HG03571 (cell line): Measurements from ENCODE around the gene TSPAN11.

Source experiments
- ATAC-seq: cut with Tn5 transposase; IDR thresholded peaks from one replicate; pipeline ENCODE4 v1.9.1; 2021; ENCODE audit not compliant: unreplicated experiment

TSPAN11 gene

DNA sequence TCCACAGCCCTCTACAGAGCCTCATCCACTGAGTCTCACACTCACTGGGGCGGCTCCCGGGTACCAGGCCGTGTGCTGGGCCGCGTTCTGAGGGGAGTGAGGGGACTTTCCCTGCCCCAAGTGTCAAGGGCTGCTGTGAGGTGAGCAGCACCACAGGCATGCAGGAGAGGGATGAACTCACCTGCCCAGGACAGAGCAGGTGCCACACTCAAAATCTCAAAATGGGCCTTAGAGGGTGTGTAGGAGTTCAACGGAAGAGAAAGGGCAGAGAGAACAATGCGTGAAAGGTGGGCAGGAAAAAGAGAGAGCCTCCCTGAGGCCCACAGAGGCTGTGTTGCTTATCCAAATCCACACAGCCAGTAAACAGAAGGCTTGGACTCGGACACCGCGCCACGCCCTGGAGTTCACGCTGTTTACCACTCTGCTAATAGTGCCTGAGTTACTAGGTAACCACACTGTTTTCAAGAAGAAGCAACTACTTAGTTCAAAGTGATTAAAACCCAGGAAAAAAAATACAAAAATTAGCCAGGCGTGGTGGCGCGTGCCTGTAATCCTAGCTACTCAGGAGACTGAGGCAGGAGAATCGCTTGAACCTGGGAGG lies 32.7 kb downstream of the TSPAN11 start:
- ATAC-seq, result no peak

DNA sequence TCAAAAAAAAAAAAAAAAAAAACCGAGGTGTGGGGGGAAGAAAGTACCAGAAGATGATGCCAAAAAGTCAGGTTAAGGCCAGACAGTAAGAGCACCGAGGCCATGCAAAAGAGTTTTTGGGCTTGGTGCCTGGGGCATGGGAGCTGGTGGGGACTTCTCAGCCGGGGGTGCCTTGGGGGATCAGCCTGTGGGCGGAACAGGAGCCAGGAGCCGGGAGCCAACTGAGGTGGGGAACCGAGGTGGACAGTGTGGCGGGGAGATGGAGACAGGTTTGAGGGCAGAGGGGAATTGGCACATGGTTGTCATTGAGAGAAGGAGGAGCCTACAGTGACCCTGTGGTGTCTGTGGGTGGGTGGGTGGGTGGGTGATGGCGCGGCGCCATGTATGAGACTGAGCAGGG lies 33.2 kb downstream of the TSPAN11 start:
- no peak for ATAC-seq

DNA sequence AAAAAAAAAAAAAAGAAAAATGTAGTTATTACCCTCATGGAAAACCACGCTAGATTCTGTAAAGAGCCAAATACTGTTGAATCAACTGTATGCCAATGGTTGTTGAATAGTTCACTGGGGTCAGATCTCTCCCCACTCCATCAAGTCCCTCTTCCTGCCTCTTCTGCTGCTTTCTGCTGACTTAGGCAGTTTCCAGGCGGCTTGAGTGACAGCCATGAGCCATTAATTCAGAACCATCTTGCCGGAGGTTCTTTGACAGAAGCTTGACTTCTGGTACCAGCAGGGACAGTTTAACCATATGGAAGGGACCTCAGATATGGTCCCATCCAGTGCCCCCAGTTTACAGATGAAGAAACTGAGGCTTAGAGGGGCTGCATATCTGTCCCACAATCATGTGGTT lies 34.5 kb downstream of the TSPAN11 start:
- ATAC-seq, result no peak

DNA sequence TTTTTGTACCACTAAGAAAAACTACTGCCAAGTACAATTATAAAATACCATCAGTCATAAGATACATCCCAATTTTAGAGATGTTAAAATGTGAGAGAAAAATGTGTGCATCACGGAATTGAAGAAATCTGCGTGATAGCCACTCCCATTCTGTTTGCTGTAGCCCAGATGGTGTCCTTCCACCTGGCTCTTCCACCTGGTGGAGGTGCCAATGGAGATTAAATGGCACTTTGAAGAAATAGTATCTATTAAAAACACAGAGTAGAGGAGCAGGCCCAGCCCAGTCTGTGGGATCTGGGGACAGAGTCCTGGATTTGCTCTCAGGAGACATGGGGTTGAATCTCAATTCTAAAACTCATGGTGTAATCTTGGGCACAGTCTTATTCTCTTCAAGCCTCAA lies 35.5 kb downstream of the TSPAN11 start:
- ATAC-seq, result no peak

DNA sequence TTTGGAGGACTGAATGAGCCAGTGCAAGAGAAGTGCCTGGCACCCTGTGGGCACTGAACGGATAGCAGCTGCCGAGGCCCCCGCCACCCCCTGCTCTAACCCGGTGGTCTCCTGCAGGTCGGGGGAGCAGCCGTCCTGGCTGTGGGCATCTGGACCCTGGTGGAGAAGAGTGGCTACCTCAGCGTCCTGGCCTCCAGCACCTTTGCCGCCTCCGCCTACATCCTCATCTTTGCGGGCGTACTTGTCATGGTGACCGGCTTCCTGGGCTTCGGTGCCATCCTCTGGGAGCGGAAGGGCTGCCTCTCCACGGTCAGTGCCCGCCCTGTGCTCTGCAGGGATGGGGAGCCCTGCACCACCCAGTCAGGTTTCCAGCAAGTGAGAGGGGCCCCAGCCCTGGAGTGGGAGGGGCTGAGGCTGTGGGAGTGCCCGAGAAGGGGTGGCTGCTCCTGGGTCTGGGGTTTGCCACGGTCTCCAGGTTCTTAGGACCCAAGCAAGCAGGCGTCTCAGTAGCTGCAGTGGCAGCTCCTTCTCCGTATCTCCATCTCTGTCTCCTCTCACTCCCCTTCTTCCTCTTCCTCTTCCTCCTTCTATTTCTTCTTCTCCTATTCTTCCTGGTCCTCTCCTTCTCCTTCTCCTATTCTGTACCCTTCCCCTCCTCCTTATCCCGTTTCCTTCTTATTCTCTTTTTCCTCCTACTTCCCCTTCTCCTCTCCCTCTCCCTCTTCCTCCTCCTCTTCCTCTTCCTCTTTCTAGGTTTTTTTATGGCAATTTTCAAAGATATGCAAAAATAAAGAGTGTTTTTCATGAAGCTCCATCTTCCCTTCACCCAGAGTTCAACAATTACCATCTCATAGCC lies 37.4 kb downstream of the TSPAN11 start:
- no peak for ATAC-seq

DNA sequence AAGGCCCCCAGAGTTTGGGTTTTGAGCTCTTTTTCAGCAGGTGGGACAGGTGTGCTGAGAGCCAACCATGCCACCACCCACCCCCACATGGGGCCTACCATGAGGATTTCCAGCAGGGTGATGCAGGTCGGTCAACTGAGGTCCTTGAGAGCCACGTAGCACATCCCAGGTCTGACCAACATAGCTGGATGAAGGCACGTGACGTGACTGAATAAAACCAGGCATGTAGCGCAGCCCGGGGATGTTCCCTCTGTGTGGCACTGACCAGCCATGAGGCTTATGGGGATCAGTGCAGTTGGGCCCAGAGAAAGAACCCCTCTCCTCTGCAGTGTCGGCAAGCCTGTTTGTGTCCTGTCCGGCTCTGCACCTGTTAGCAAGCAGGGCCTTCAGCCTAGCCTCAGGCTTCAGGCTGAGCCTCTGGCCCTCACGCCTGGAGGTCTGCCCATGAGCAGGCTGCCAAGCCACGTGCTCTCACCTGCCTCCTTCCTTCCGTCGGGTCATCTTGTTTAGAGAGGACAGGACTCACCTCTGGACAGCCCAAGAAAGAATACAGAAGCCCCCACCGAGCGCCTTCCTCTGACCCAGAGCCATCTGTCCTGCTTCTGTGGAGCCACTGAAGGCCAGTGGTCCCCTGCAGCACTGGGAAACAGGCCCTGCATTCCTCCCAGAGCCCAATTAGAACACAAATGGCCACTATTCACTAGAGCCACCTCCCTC lies 38.5 kb downstream of the TSPAN11 start:
- no peak for ATAC-seq

DNA sequence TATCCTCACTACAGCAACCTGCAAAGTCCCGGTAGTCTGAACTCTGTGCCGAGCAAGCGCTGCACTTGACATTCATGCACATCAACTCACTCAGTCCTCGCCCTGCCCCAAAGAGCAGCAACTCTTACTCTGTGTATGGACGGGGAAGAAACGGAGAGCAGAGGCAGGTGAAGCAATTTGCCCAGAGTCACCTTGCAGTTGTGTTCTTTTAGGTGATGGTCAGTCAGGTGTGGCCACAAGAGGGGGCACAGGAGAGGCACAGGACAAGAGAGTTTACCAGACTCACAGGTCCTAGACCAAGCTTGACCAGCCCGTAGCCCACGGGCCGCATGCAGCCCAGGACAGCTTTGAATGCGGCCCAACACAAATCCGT lies 39.1 kb downstream of the TSPAN11 start:
- no peak for ATAC-seq

DNA sequence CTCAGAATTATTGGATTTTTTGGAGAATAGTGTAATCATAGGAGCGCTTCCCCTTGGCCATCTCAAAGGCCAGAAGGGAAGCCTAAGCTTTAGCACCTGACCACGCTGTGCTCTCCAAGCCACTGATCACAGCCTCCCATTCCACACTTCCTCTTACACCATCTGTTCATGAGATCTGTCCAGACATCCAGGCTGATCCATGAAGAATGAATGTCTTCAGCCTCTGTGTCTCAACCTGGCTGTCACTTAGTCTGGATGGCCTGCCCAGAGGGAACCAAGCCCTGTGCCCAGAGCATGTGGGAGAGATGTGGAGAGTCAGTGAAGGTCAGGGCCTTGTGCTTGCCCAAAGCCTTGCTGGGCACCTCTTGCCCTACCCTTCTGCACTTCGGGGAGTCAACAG lies 40.5 kb downstream of the TSPAN11 start:
- ATAC-seq, result no peak

DNA sequence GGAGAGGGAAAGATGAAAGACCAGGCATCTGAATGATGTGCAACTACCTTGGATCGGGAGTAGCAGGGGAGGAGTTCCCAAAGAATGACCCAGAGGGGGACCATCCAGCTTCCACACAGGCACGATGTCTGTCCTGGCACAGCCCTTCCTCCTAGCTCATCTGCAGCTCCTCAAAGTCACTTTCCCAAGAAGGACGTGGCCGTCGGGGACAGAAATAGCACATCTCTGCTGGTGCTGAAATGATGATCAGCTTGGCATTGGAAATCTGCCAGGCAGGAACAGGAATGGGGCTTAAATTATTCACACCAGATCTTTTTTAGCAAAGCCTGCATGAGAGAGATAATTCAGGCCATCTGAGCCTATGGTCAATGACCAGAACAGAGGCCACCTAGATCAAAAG lies 41.7 kb downstream of the TSPAN11 start:
- ATAC-seq, result no peak

DNA sequence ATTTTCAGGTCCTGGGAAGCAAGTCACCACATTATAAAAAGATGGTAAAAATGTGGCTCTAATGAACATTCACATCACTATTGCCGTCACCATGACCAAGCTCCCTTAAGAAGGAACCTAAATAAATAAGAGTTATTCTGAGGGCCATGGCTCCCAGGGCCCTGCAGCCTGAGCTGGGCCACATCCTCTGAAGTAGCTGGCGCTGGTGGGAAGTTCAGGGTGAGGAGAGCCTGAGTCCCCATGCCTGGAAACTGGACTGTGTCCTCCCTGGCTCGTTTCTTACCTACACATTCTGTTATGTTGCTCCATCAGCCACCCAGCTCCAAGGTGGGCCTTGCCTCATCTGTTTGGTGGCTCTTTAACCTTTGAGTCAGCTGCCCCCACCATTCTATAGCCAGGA lies 42.5 kb downstream of the TSPAN11 start:
- no peak for ATAC-seq

DNA sequence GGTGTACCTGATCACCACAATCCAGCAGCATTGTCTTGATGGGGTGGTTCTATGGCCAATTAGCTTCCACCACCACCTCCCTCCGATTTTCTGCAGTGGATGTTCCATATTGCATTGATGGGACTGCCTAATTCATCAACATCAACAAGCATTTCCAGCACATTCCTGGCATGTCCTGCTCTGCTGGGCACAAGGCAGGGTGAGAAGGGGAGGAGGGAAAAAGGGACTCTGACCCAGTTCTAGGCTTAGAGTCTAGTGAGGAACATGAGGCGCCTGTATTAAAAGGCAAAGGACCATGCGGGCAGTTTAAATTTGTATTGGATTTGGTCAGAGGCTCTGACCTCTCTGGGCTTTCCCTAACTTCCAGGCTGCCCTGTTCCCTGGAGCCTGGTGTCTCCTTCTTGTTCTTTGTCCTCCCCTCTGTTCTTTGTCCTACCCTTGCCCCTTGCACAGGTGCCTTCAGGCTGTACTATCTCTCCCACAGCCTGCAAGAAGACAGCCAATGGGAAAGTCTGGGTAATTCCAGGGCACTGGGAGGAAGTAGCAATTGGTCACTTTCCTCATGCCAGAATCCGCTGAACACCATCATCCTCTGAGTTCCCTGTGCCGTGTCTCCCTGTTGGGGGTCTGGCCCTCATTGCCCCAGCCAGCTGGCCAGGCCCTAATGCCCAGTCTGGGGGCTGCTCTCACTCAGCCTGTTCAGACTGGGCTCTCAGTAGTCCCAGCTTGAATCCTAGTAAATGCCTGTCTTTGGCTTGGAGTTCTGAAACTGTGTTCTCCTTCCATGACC lies 43.3 kb downstream of the TSPAN11 start:
- ATAC-seq, result no peak

DNA sequence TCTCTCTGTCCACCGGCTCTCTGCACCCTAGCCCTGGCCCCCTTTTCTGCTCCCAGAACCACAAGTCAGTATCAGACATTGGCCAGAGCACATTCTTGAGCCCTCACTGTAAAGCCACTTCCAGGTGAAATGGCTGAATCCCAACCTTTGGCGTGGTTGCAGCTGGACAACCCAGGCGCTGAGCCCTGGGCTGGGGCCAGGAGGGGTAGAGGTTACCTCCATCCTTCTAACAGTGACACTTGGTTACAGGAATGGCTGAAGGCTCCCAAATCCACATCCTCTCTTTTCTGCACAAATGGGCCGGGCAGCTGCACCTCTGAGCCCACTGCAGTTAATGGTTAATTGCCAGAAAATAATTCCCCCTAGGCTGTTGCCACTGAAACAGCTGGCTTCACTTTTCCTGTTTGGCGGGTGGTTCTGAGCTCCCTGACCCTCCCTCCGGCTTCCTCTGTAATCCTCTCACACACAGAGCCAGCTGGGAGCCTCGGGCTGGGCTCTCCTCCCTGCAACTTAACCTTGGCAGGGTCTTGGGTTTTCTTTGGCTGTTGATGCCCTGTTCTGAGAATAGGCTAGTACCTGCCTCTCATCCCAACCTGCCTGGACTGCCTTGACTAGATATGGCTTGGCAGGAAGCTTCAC lies 44.1 kb downstream of the TSPAN11 start:
- ATAC-seq, result no peak

DNA sequence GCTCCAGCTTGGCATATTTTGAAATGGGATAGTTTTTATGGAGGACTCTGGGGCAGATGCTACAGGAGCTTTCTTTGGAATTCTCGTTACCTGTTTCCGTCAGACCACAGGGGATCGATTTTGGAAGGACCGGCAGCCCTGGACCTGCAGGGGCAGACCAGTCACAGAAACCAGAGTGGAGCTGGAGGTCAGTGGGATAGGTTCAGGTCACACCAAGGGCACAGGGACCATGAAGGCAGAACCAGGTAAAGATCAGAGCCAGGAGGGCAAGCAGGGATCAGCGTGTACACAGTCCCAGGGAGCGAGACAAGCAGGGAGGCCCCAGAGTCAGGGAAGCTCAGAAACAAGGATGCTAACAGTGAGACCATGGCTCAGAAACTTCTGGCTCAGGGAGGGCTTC lies 45.5 kb downstream of the TSPAN11 start:
- ATAC-seq, result no peak

DNA sequence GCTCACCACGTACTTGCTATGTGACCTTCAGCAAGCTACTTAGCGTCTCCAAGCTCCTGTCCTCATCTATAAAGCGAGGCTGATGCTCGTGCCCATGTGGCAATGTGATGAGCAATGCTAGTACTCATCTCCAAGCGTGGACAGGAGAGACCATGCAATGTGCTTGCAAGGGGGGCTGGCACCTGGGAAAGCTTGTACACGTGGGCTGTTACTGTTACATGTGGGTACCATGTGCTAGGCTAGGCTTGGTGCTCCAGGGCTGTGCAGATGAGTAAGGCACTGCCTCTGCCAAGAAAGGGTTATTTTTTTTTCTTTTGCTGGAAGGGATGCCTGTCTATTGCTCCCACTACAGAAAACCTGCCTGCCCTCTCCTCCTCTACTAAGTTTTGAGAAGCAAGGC lies 46.6 kb downstream of the TSPAN11 start:
- no peak for ATAC-seq

DNA sequence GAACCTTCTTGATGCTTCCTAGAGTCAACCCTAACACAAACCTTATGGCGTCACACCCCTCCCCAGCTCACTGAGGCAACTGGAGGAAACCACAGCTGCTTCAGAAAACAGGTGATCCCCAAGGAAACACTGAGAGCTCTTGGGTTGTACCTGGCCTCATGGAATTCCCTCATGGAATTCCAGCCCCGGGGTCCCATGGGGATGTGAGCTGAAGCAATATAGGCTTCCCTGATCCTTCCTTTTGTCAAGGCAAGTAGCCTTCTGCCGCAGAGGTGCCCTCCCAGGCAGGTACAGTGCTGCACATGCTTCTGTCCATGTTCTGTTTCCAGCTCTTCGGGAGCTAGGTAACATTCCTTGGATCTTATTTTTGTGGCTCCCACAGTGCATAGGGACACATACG lies 47.3 kb downstream of the TSPAN11 start:
- ATAC-seq, result no peak

DNA sequence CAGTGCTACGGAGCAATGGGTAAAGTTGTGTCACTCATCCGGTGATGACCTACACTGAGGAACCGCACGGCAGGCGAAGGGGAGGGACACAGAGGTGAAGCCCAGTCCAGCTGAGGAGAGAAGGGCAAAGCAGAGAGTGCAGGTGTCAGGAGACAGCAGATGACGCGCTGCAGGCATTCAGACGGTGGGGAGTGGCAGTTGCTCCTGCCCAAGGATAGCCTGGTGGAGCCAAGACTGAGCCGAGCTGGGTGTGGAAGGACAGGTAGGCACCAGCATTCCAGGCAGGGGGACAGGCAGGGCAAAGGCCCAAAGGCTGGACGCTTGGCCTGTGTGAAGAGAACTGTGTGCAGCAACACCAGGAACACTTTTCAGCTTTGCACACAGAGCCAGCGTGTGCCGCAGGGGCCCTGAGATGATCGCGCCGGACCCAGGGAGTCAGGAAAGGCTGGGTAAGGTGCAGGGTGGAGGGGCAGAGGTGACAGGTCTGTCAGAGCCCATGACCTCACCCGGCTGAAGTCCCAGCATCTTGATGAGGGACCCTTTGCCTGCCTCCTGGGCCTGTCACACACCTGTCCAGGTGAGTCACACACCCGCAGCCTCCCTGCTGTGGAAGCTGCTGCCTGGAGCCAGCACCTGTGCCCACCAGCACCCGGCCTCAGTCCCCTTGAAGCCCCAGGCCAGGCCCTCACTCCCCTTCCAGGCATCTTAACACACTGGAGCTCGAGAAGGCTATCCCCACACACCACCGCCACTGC lies 48.4 kb downstream of the TSPAN11 start:
- no peak for ATAC-seq

DNA sequence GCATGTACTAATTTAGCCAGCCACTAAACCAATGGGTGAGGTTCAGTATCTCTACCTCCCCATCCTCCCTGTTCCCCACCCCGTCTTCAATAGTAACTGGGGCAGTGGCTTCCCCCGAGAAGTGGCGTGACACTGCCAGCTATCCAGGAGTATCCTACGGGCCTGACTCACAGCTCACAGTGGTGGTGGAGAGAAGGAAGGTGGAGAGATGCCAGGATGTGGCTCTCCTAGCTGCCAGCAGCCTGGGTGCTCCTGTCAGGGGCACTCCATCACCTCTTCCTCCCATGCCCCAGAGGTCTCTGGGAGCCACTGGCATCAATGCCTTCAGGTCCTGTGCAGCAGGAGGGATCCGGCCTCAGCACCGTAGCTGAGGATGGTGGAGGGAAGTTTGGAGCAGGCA lies 49.0 kb downstream of the TSPAN11 start:
- no peak for ATAC-seq

DNA sequence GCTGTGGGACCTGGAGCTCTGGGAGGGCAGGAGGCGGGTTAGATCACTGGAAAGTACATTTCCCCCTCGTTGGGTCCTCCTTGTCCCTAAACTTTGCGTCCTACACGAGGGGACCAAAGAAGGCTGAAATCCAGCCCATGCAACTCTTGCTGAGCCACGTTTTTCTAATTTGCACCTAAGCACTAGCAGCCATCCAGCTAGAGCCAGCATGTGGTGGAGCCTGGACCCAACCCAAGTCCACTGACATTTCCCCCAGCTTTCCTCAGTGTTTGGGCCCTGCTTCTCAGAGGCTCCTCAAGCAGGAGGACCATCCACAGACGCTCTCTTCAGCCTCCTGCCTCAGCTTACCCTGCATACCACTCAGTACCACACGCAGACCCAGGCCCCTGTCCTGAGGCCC lies 49.7 kb downstream of the TSPAN11 start:
- no peak for ATAC-seq

DNA sequence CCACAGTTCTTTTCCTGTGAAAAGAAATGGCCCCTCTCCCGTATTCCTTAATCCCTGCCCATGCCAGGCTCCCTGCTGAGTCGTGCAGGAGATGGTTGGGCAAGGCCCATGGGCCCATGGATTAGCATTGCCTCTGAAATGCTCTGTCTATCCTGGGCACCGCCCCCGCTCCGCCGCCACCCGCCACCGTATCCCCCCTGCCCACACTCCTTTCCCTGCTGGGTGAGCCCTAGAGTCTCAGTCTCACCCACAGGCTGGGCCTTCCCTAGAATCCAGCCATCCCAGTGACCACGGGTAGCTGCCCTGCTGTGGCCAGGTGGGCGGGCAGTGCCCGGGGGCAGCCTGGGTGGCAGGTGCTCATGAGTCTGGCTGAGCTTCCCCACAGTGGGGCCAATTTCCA lies 50.6 kb downstream of the TSPAN11 start:
- no peak for ATAC-seq
